ENCODE measurements around the gene ST3GAL3.

ST3GAL3 gene

DNA sequence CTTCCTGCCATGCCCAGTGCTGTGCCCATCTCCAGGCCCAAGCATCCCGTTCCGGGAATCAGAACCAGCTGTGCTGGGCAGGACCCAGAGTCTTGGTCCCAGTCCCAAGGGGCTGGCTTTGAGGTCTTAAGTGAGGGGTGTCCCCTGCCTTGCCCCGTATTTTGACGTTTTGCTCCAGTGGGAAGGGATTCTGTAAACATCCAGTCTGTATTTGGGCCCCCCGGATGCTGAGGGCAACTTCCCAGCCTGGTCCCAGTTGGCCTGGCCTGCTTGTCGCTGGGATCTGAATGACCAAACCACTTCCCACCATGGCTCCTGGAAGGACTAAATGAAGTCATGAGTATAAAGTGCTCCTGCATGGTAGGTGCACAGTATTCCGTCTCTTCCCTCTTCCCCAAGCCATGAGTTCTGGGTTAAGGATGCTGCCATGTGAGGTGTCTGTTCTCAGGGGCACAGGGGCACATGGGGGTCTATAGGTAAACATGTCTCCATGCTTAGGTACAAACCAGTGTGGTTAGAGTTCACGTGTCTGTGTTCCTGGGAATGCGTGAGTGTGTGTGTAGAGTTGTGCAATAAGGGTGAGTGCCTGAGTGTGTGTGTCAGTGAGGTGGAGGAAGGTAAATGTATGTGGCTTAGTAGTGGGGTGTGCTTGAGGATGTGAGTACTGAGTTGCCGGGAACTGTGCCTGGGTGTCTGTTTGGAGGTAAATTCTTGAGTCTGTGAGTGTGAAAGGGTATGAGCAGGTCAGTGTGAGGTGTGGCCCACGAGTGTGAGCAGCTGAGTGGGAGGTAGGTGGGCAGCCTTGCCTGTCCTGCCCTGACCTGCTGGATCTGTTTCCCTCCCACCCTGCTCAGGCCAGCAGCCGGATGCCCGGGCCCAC is 273.2 kb downstream of the ST3GAL3 start:
- DNase-seq (ENCODE audit: low read depth in 3 of 3) = no peak

All from stimulated activated CD4-positive, alpha-beta T cell treated with anti-CD3 and anti-CD28 coated beads, TNF-alpha, amount 100 ng/mL, for 24 hours (primary cell).